ENCODE measurements around the gene PPDPF.
"Not testable (repeated sequence)": the region's sequence is repeated elsewhere in the genome, so short reads cannot be mapped to it uniquely, and the experiment has no call there.

PPDPF gene

GRCh38 chr20:63507083-63507743, 13.4 kb upstream of the PPDPF start:
- H3K4me1 ChIP-seq (ENCODE audit: low read depth, poor library complexity, severe bottlenecking), result peaks cover under 1% of the 10 kb centered on the region
- no peaks in the 10 kb centered on the region for H3K79me2 ChIP-seq (ENCODE audit: insufficient read depth, low read depth)
- peaks cover 100% of the 10 kb centered on the region for H3K27me3 ChIP-seq (ENCODE audit: insufficient read depth, low read depth)
- H3K4me3 ChIP-seq (IDR thresholded peaks at IDR 0.05; ENCODE audit: insufficient read depth, low read depth, low read length), result no peak overlapping the region
- no peak overlapping the region for H3K9ac ChIP-seq
- no peaks in the 10 kb centered on the region for H3K36me3 ChIP-seq (ENCODE audit: insufficient read depth)
- H3K27ac ChIP-seq, result no peak overlapping the region
- no peak for TF ChIP-seq CTCF (conservative IDR thresholded peaks at IDR 0.05; ENCODE audit: low read depth, low read length)
- no peaks in the 10 kb centered on the region for H4K20me1 ChIP-seq (ENCODE audit: insufficient read depth)
- no peak overlapping the region for H2AFZ ChIP-seq (ENCODE audit: low read depth)
- H3K4me2 ChIP-seq, result no peak overlapping the region

GRCh38 chr20:63508072-63508768, 12.3 kb upstream of the PPDPF start:
- Histone ChIP-seq H3K36me3 (ENCODE audit: insufficient read depth) (no peaks in the 10 kb centered on the region), H3K4me3 (IDR thresholded peaks at IDR 0.05; ENCODE audit: insufficient read depth, low read depth, low read length) (no peak overlapping the region), H2AFZ (ENCODE audit: low read depth) (no peak overlapping the region), H4K20me1 (ENCODE audit: insufficient read depth) (no peaks in the 10 kb centered on the region), H3K79me2 (ENCODE audit: insufficient read depth, low read depth) (no peaks in the 10 kb centered on the region), H3K27me3 (ENCODE audit: insufficient read depth, low read depth) (peaks cover 100% of the 10 kb centered on the region), H3K4me2 (no peak overlapping the region), H3K4me1 (ENCODE audit: low read depth, poor library complexity, severe bottlenecking) (no peaks in the 10 kb centered on the region), H3K9ac (no peak overlapping the region), H3K27ac (no peak overlapping the region)
- no peak for TF ChIP-seq CTCF (conservative IDR thresholded peaks at IDR 0.05; ENCODE audit: low read depth, low read length)

- Histone ChIP-seq H3K9ac (no peak overlapping the region), H3K79me2 (ENCODE audit: insufficient read depth, low read depth) (no peaks in the 10 kb centered on the region), H3K27ac (no peak overlapping the region), H3K4me3 (IDR thresholded peaks at IDR 0.05; ENCODE audit: insufficient read depth, low read depth, low read length) (no peak overlapping the region), H3K36me3 (ENCODE audit: insufficient read depth) (no peaks in the 10 kb centered on the region), H4K20me1 (ENCODE audit: insufficient read depth) (no peaks in the 10 kb centered on the region), H3K4me1 (ENCODE audit: low read depth, poor library complexity, severe bottlenecking) (no peaks in the 10 kb centered on the region), H2AFZ (ENCODE audit: low read depth) (no peak overlapping the region), H3K4me2 (no peak overlapping the region), H3K27me3 (ENCODE audit: insufficient read depth, low read depth) (peaks cover 100% of the 10 kb centered on the region)
- TF ChIP-seq CTCF (conservative IDR thresholded peaks at IDR 0.05; ENCODE audit: low read depth, low read length), result no peak
Observed at GRCh38 chr20:63509088-63509564, 11.4 kb upstream of the PPDPF start.

- Histone ChIP-seq H3K4me3 (IDR thresholded peaks at IDR 0.05; ENCODE audit: insufficient read depth, low read depth, low read length) (no peak overlapping the region), H2AFZ (ENCODE audit: low read depth) (no peak overlapping the region), H4K20me1 (ENCODE audit: insufficient read depth) (no peaks in the 10 kb centered on the region), H3K4me1 (ENCODE audit: low read depth, poor library complexity, severe bottlenecking) (no peaks in the 10 kb centered on the region), H3K27me3 (ENCODE audit: insufficient read depth, low read depth) (peaks cover 98% of the 10 kb centered on the region), H3K9ac (no peak overlapping the region), H3K27ac (no peak overlapping the region), H3K4me2 (no peak overlapping the region), H3K79me2 (ENCODE audit: insufficient read depth, low read depth) (no peaks in the 10 kb centered on the region), H3K36me3 (ENCODE audit: insufficient read depth) (no peaks in the 10 kb centered on the region; the same call in 1 of the 2 replicates)
- no peak for TF ChIP-seq CTCF (conservative IDR thresholded peaks at IDR 0.05; ENCODE audit: low read depth, low read length)
Observed at GRCh38 chr20:63513207-63513606, 7.4 kb upstream of the PPDPF start.

- not testable (repeated sequence) for H3K4me3 ChIP-seq (IDR thresholded peaks at IDR 0.05; ENCODE audit: insufficient read depth, low read depth, low read length); H3K9ac ChIP-seq; H3K4me1 ChIP-seq (ENCODE audit: low read depth, poor library complexity, severe bottlenecking); H4K20me1 ChIP-seq (ENCODE audit: insufficient read depth); H3K27ac ChIP-seq; H3K36me3 ChIP-seq (ENCODE audit: insufficient read depth); H3K79me2 ChIP-seq (ENCODE audit: insufficient read depth, low read depth); H2AFZ ChIP-seq (ENCODE audit: low read depth); H3K4me2 ChIP-seq
- H3K27me3 ChIP-seq (ENCODE audit: insufficient read depth, low read depth), result peaks cover 98% of the 10 kb centered on the region
Observed at GRCh38 chr20:63514520-63514919, 6.0 kb upstream of the PPDPF start.
